HepG2 (cell line): ENCODE measurements around the gene PPP1R27. TPM values are rescaled to one million over a fixed set of nuclear protein-coding genes. Genes with fewer than 3 reads are reported as not detected.

ENCODE experiments used
- DZIP1 ChIP-seq: sonication (generic); formaldehyde crosslinking; IDR thresholded peaks from 2 replicates; pipeline ENCODE4 v1.5.0; 2020; ENCODE audit warnings: mild to moderate bottlenecking, missing genetic modification reagents
- ETV6 ChIP-seq: sonication (generic); formaldehyde crosslinking; conservative IDR thresholded peaks from 2 replicates; pipeline ENCODE4 v1.4.0; 2020; ENCODE audit warnings: missing genetic modification reagents
- FOXK2 ChIP-seq: fragments of 450-650 bp; IDR thresholded peaks from 2 replicates; pipeline ENCODE4 v1.6.1; 2016
- HCFC1 ChIP-seq: fragments of 150-350 bp; IDR thresholded peaks from 2 replicates; pipeline ENCODE4 v1.6.1; 2014; ENCODE audit warnings: low read depth, low read length
- ISX ChIP-seq: sonication (generic); formaldehyde crosslinking; conservative IDR thresholded peaks from 2 replicates; pipeline ENCODE4 v1.5.0; 2020; ENCODE audit warnings: missing genetic modification reagents
- KIAA2018 ChIP-seq: sonication (generic); formaldehyde crosslinking; IDR thresholded peaks from 2 replicates; pipeline ENCODE4 v1.5.0; 2020; ENCODE audit warnings: mild to moderate bottlenecking, missing genetic modification reagents, borderline replicate concordance
- MBD4 ChIP-seq: IDR thresholded peaks from 2 replicates; pipeline ENCODE4 v1.6.1; 2012; ENCODE audit warnings: low read length, inconsistent platforms, borderline replicate concordance
- NCOA5 ChIP-seq: sonication (generic); formaldehyde crosslinking; IDR thresholded peaks from 2 replicates; pipeline ENCODE4 v1.4.0; 2020; ENCODE audit warnings: missing genetic modification reagents
- TBX2 ChIP-seq: sonication (generic); formaldehyde crosslinking; IDR thresholded peaks from 2 replicates; pipeline ENCODE4 v1.5.0; 2020; ENCODE audit warnings: missing genetic modification reagents, mild to moderate bottlenecking, borderline replicate concordance
- ZNF20 ChIP-seq: sonication (generic); formaldehyde crosslinking; IDR thresholded peaks from 2 replicates; pipeline ENCODE4 v1.4.0; 2020; ENCODE audit warnings: mild to moderate bottlenecking, moderate library complexity, missing genetic modification reagents
- ZNF790 ChIP-seq: sonication (generic); formaldehyde crosslinking; IDR thresholded peaks from 2 replicates; pipeline ENCODE4 v1.8.0; 2022; ENCODE audit warnings: missing genetic modification reagents, mild to moderate bottlenecking, borderline replicate concordance
- polyA plus RNA-seq, 8 experiments: library from polyadenylated mRNA; depleted of rRNA in 3 of 8; stranded (reverse) in 7 of 8; unstranded in 1 of 8; fragments of >200 nt; fragmentation: Illumina TruSeq in 4 of 8; extraction: Trizol in 4 of 8; gene quantifications; 2 replicates each; pipeline versions ENCODE4 v1.2.1 to v1.2.3, GENCODE V29; 2011 to 2016; ENCODE audit warnings: low read depth in 4 of 8, missing spikeins in 1 of 8, mixed read lengths in 1 of 8; ENCODE audit not compliant: insufficient read depth in 1 of 8
- total RNA-seq, 5 experiments: library from RNA; depleted of rRNA; stranded (reverse); fragments of >200 nt; fragmentation: Illumina TruSeq; extraction: Trizol; gene quantifications; 2 replicates each; pipeline ENCODE4 v1.2.3, GENCODE V29; 2016; ENCODE audit warnings: low read depth in 1 of 5
- TF ChIP-seq, protein P1 (sequence below): sonication (generic); formaldehyde crosslinking; IDR thresholded peaks from 2 replicates; pipeline ENCODE4 v1.5.1; 2020; ENCODE audit warnings: mild to moderate bottlenecking, missing genetic modification reagents, borderline replicate concordance

PPP1R27 gene
- total and polyA plus RNA-seq, 2 of the 13 experiments (the other 11 are each of a cell fraction or from before 2014, with no cell fraction given): 0.17 to 1.00 TPM

DNA sequence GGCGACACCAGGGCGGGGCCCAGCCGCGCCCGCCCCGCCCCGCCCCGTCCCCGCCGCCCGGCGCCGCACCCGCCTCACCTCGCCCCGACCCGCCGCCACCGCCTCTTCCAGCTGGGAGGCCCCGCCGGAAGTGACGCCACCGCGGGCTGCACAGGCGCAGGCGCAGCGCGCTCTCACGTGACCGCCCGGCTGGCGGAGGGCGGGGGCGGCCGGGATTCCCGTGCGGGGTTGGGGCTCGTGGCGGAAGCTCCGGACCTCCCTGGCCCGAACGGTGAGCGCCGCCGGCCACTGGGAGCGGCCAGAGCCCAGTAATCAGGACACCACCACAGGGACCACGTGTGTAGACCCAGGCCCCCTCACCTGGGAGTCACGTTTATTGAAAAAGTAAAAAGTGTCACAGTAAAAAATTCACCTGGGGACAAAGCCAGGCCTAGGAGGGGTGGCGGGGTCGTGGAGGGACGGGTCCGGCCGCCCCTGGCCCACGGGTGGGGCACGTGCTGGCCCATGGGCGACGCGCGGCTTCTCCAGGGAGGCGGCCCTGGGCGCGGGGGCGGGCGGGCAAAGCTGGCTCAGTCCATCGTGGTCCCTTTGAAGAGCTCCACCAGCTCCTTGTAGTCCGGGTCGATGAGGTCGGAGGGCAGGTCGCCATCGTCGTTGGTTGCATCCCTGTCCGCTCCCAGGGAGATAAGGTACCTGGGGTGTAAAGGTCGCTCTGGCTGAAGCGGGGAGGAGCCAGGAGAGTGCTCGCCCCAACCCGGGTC is 1.5 kb downstream of the PPP1R27 start, which contains the start of gene MCRIP1 (continued):
- TF ChIP-seq, protein P1, sequence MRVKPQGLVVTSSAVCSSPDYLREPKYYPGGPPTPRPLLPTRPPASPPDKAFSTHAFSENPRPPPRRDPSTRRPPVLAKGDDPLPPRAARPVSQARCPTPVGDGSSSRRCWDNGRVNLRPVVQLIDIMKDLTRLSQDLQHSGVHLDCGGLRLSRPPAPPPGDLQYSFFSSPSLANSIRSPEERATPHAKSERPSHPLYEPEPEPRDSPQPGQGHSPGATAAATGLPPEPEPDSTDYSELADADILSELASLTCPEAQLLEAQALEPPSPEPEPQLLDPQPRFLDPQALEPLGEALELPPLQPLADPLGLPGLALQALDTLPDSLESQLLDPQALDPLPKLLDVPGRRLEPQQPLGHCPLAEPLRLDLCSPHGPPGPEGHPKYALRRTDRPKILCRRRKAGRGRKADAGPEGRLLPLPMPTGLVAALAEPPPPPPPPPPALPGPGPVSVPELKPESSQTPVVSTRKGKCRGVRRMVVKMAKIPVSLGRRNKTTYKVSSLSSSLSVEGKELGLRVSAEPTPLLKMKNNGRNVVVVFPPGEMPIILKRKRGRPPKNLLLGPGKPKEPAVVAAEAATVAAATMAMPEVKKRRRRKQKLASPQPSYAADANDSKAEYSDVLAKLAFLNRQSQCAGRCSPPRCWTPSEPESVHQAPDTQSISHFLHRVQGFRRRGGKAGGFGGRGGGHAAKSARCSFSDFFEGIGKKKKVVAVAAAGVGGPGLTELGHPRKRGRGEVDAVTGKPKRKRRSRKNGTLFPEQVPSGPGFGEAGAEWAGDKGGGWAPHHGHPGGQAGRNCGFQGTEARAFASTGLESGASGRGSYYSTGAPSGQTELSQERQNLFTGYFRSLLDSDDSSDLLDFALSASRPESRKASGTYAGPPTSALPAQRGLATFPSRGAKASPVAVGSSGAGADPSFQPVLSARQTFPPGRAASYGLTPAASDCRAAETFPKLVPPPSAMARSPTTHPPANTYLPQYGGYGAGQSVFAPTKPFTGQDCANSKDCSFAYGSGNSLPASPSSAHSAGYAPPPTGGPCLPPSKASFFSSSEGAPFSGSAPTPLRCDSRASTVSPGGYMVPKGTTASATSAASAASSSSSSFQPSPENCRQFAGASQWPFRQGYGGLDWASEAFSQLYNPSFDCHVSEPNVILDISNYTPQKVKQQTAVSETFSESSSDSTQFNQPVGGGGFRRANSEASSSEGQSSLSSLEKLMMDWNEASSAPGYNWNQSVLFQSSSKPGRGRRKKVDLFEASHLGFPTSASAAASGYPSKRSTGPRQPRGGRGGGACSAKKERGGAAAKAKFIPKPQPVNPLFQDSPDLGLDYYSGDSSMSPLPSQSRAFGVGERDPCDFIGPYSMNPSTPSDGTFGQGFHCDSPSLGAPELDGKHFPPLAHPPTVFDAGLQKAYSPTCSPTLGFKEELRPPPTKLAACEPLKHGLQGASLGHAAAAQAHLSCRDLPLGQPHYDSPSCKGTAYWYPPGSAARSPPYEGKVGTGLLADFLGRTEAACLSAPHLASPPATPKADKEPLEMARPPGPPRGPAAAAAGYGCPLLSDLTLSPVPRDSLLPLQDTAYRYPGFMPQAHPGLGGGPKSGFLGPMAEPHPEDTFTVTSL (CRISPR knock-in tag): peak; percentile 23; the same call in 1 of the 2 replicates
- TF ChIP-seq NCOA5 (no peak), TBX2 (CRISPR knock-in tag) (peak; percentile 85), DZIP1 (CRISPR knock-in tag) (peak; percentile 77), ETV6 (CRISPR knock-in tag) (no peak; the same call in 1 of the 2 replicates), ISX (CRISPR knock-in tag) (no peak), HCFC1 (peak; percentile 51), KIAA2018 (no peak), MBD4 (no peak), ZNF790 (CRISPR knock-in tag) (no peak), FOXK2 (no peak), ZNF20 (CRISPR knock-in tag) (0 out of 2 replicates have a peak, but pooled peaks have one; percentile 54)
